ENCODE results near the gene SMIM45.

SMIM45 gene

DNA sequence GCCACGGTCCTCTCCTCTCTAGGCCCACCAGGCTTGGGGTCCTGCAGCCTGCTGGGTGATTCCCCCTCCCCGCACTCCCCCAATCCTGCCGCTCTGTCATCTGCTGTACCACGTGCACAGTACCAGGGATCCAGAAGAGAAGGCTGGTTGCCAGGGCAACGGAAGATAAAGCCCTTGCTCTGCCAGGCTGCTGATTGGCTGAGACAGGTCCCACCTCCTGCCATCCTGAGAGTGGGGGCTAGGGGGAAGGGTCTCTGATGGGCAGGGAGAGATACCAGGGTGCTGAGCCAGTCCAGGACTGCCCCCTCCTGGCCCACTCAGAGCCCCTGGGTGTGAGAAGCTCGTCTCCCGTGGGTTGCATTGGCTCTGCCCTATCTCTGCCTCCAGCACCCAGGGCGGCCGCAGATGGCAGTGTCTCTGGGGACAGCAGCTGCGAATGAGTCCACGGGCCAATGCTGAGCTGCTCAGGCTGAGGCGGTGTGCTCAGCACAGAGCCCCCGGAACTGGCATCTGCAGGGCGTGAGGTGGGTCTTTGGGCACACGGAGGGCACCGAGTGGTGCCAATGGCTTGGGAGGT, at the start of gene SMIM45:
Gene SMIM45, plus strand, starts transcription at position 253 of the 577 bp plus-strand sequence.
- no peak for DNase-seq (ENCODE audit: extremely low read depth in 1 of 2, low read depth in 1 of 2)

DNA sequence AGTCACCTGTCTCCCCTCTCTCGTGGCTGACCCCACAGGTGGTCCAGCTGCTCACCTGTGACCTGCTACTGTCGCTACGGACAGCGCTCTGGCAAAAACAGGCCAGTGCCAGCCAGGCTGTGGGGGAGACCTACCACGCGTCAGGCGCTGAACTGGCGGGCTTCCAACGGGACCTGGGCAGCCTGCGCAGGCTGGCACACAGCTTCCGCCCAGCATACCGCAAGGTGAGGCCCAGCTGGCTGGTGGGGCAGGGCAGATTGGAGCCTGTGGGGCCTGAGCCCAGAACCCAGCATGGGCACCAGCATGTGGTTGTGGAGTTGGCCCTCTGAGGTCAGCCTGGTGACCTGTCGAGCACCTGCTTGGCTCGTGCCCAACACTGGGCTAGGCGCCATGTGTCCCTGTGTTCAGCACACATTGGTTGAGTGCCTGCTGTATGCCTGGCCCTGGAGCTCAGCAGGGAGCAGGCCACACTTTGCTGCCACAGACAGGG, 49.0 kb upstream of the SMIM45 start:
- no peak for DNase-seq (ENCODE audit: extremely low read depth in 1 of 2, low read depth in 1 of 2)

DNA sequence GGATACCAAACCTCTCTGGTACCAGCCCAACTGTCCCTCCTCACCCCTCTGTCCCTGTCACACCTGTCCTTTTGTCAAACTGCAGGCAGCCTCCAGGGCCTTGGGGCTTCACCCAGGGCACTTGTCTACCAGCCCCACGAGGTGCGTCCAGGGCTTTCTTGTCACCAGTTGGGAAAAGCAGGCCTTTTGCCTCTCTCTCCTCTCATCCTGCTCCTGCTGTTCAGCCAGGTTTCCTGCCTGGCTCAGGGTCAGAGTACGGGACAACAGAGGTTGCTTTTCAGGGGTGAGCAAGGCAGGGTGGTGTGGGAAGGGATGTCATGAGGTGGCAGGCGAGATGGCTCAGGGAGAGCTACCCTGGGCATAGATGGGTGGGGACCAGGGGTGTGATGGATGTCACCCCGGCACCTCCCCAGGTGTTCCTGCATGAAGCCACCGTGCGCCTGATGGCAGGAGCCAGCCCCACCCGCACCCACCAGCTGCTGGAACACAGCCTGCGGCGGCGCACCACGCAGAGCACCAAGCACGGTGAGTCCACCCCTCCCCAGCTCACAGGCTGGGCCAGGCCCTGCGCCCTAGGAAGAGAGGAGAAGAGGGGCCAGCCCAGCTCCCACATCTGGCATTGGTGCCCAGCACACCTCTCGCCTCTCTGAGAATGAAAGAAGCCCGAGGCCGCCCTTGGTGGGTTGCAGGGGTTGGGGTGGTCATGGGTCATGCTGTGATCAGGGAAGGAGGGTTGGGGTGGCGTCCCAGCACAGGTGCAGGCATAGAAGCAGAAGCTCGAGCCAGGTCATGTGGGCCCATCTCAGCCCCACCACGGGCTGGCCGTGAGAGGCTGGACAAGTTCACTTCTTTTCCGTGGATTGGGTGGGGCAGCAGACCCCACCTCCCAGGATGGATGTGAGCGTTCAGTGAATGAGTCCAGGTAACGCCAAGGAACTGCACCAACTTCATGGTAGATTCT, 47.2 kb upstream of the SMIM45 start:
- DNase-seq (ENCODE audit: extremely low read depth in 1 of 2, low read depth in 1 of 2) = no peak

DNA sequence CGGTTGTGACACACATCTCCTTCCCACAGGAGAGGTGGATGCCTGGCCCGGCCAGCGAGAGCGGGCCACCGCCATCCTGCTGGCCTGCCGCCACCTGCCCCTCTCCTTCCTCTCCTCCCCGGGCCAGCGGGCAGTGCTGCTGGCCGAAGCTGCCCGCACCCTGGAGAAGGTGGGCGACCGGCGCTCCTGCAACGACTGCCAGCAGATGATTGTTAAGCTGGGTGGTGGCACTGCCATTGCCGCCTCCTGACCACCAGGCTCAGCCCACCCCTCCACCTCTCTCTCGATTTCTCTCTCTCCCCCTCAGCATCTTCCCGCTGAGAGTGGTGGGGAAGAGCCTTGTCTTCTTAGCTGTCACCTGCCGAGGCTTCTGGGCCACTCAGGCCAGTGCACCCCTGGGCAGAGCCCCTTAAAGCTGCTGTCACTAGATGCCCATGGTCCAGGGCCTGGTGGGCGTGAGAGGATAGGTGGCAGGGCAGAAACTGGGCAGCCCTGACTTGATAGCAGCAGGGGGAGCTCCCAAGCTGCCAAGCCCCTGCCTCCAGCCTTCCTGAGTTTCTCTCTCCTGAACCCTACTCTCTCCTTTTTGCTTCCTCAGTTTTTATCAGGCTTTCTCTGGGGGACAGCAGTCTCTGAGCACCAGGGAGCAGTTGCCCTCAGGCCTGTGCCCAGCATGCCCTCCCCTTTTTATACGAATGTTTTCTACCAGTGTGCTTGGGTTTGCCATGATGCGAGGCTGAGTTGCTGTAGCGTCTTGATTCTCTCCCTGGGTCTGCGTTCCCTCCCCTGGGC, 46.3 kb upstream of the SMIM45 start:
- DNase-seq (ENCODE audit: extremely low read depth in 1 of 2, low read depth in 1 of 2) = no peak

DNA sequence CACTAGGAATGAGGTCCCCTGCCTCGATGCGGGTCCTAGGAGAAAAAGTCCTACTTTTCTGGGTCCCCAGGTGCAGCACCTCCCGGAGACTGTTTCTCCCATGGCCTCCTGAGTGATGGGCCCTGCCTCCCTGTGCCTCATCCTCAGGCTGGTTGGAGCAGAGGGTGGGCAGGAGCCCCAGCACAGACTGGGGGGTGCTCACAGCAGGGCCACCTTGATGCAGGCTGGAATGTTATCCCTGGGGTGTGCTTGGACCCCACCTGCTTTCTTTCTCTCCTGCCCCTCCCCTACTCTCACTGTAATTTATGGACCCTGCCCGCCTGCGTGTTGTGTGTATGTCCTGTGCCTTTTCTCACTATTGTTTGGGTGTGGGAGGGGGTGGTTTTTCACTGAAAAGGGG, 45.1 kb upstream of the SMIM45 start:
- no peak for DNase-seq (ENCODE audit: extremely low read depth in 1 of 2, low read depth in 1 of 2)

DNA sequence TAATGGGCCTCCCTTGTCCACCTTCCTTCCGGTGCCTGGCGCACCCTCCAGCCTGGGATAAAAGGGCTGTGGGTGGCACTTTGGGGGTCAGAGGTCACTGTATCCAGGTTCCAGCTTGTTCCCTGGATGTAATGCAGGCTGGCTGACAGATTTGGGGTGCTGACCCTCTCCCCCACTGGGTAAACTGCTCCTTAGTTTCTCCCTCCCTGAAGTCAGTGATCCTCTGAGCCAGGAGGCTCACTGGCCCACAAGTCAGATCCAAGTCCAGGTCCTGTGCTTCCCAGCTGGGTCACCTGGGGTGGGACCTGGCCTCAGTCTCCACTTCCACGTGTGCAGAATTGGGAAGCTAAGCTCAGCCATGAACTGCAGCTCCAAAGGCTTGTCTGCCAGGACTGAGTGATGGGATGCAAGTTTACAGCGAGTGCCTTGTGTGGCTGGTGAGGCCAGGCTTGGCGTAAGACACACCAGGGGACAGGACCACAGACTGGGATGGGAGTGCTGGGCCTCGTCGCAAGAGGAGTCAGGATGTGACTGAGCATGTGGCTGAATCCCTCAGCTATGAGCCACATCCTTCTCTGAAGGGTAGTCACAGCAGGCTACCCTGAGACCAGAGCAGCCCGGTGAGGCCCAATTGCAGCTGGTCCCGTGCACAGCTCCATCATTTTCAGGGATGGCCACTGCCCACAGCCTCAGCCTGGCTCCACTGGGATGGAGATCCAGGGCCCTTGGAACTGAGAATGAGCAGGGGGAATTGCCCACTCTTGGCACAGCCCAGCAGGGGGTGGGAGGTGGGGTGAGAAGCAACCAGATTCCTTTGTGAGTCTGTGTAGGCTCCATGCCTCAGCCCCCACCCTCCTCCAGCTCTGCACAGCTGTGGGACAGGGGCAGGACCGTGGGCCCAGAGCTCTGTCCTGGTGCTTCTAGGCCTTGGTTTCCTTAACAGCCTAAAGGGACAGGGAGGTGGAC, 44.2 kb upstream of the SMIM45 start:
- no peak for DNase-seq (ENCODE audit: extremely low read depth in 1 of 2, low read depth in 1 of 2)

DNA sequence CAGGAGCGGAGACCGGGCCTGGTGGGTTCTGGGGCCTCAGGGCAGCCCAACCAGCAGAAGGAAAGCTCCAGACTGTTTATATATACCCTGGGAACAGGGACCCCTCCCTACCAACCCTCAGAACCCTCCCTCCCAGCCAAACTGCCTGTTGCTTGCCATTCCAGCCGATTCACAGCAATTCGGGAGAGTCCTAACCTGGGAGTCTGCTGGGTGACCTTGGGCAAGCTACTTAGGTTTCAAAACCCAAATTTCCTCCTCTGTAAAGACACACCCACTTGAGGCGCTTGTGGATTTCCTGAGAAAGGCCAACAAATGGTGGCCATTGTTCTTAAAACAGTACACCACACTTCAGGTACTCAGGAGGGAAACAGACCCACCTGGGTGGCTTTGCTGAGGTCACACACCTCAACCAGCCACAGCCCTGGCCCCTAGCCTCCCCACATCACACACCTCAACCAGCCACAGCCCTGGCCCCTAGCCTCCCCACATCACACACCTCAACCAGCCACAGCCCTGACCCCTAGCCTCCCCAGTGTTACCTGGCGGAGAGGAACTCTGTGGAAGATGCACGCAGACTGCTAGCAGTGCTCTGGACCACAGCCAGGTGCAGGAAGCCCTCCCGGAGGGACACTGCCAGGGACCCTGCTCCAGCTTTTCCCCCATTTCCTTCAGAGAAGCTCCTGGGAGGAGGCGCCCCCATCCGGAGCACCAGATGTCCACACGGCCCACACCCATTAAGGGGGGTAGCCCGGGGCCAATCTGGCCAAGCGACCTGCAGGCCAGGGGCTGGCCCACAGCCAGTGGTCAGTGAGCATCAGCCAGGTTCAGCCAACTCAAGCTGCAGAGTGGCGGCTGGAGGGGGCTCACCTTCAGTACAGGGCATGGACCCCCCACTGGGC, 43.3 kb upstream of the SMIM45 start:
- no peak for DNase-seq (ENCODE audit: extremely low read depth in 1 of 2, low read depth in 1 of 2)

DNA sequence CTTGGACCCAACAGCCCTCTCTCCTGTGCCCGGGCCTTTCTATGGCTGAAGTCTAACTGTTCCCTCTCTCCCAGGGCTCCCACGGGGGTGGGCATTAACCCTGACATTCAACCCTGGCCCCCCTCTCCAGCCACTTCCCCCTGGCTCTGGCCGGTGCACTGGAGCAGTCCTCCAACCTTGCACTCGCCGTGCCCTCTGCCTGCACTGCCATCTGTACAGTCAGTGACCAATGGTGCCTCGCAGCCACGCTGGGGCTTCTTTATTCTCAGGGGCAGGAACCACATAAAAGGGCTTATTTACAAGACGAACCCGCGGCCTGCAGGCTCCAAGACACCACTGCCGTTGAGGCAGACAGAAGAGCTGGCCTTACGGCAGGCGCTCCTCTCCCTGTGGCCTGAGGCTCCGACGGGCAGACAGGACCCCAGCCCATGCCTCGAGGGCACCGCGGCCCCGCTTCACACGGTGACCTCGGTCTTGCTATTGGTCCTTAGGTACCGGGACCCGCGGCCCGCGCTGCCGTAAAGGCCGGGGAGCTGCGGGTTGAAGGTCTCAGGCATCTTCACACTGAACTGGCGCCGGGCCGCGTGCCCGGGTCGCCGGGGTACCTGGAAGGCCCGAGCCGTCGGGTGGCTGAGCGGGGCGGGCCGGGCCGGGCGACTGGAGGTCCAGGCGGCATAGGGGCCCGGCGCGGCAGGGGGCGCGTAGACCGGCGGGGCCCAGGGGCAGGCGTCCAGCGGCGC, 42.5 kb upstream of the SMIM45 start:
- no peak for DNase-seq (ENCODE audit: extremely low read depth in 1 of 2, low read depth in 1 of 2)

DNA sequence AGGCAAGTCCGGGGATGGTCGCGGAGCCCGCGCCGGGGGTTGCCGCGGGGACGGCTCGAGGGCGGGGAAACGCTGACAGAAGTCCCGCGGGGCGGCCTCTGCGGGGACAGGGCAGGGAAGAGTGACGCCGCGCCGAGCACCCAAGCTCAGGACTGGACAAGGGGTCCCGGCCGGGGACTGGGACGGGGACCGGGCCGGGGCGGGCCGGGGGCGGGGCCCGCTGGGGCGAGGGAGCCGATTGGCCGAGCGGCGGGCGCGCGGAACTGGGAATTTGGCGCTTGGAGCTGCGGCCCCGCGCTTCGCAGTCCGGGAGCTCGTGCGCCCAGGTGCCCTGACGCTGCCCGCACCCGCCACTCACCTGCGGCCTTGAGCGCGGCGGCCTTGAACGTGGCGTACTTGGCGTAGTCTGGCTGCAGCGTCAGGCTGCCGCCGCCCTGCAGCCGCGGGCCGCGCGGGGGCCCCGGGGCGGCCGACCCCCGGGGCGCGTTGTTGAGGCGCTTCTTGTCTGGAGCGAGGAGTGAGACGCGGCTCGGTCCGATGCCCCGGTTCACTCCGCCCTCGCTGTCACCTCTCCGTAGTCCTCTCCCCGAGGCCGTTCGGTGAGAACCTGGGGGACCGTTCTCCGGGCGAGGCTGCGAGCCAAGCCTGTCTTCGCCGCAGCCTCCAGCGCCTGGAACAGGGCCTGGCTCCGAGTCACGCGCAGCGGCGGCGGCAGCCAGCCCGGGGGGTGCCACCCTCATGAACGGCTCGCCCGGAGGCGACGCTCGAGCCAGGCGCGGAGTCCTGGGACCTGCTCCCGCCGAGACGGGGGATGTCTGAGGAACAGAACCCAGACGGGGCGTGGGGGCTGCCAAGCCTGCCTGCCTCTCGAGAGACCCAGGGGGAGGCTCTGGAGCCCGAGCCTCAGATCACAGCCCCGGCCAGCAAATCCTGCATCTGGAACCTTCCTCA, 41.6 kb upstream of the SMIM45 start:
- DNase-seq (ENCODE audit: extremely low read depth in 1 of 2, low read depth in 1 of 2) = peak in 1 of 2 donors; percentile 19

DNA sequence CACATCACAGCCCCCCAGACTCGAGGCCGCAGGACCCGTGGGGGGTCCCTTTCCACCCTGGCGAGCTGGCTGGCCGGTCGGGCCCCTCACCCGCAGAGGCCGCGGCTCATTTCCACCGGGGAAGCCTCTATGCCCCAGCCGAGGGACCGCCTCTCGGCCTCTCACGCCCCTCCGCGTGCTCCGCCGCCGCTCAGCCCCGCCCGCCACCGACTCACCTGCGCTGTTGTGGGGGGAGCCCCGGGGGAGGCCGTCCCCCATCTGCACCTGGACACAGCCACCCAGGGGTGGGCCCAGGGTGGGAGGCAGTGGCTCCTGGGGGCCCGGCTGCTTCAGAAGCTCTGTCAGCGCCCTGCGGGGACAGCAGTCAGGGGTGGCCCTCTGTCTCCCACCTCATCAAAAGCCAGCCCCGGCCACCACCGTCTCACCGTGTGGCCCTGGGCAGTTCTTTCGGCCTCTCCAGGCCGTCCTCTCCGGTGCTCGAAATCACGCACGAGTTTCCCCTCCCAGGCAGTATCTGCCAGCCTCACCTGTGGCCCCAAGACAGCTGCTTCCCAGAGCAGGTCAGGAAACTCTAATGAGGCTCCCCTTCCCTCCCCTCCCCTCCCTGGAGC, 40.8 kb upstream of the SMIM45 start:
- DNase-seq (ENCODE audit: extremely low read depth in 1 of 2, low read depth in 1 of 2) = no peak

DNA sequence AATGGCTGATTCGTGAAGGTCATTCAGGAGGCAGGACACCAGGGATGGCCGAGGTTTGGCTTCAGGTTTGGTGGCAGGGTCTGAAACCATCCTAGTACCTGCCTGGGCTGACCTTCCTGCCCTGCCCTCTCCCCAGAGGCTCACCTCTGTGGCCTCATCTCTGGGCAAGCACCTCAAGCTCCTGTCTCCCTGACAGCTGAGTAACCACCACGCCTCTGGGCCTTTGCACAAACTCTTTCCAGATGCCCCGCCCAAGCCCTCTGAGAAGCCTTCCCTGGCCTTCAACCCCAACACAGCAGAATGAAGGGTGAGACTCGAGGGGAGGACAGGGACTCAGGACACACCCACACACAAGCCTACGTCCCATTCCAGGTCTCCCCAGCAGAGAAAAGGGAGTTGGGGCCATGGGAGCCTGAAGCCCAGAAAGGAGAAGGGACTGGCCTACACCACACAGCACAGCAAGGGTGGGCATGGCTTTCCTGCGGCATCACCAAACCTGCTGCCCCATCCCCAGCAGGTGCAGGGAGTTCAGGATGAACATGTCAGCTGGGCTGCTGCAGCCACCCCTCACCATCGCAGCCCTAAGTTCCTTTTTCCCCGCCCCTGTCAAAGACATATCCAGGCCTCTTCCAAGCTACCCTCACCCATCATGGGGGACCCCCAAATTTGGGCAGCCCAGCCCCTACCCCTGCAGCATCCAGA, 39.5 kb upstream of the SMIM45 start:
- no peak for DNase-seq (ENCODE audit: extremely low read depth in 1 of 2, low read depth in 1 of 2)

DNA sequence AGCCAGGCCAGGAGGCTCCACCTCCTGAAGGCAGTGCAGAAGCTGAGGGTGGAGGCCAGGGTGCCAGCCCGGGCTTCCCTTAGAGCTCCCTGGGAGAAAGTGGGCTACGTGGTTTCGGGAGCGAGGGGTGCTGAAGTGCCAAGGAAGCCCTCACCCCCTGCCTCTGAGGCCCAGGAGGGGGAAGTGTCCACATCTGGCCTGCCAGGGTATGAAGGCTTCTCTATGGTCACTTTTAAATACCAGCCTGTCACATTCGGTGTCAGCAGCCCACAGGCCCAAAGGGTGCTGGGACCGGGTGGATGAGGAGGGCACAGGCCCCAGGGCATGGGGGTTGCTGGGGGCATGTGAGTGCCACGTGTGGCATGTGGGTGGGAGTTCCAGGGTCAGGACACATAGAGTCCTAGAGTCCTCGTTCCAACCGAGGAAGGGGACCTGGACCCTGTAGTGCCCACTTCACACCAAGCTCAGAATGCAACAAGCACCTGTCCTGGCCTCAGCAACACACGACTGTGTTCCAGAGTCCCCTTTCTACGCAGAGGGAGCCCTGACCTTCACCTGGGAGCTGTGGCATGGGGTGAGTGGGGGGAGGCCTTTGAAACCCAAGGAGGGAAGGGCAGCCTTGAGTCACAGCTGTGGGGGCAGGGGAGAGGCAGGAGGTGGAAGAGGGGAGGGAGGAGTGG, 38.8 kb upstream of the SMIM45 start:
- no peak for DNase-seq (ENCODE audit: extremely low read depth in 1 of 2, low read depth in 1 of 2)

DNA sequence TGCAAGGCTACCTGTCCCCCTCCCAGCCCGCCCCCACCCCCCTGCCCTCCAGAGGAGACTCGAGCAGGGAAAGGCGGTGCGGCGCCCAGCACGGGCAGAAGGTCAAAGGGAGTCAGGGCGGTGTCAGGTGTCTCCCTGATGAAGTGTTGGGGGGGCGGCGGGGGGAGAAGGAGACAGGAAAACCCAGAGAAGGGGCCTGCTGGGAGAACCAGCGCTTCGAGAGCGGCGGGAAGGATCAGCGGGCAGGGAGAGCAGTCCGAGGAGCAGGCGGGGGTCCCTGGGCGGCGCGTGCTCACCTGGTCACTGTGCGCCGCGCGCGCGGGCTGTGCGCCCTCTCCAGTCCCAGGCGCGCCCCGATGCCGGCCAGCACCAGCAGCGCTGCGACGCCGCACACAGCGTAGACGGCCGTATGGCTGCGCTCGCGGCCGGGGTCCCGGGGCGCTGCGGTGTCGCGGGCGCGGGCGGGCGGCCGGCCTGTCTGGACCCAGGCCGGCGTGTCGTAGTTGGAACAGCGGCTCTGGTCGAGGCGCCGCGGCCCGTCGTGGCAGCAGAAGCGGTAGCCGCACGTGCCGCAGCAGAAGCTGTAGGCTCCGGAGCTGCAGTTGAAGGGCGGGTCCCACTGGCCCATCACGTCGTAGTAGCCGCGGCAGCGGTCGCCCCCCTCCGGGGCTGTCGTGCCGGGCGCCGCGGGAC, 38.0 kb upstream of the SMIM45 start:
- DNase-seq (ENCODE audit: extremely low read depth in 1 of 2, low read depth in 1 of 2) = no peak

DNA sequence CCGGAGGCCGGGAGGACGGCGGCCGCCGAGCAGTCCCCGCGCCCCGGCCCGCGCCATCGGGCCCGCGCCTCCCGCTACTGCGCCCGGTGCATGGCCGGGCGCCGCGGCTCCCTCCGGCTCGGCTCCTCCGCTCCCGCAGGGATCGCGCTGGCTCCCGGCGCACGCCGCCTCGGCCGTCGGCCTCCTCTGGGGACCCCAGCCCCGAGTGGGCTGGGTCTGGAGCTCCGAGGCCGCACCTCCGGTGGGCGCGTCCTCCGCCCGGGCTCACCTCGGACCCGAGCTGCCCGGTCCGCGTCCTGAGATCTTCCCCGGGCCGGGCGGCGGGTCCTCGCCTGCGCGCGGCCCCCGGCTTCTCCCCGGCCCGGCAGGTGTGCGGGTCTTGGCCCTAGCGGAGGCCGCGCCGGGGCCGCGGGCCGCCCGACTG, 37.3 kb upstream of the SMIM45 start:
- DNase-seq (ENCODE audit: extremely low read depth in 1 of 2, low read depth in 1 of 2) = no peak
